ENCODE data around the gene SLC13A3. TPM values are rescaled to one million over a fixed set of nuclear protein-coding genes. Genes with fewer than 3 reads are reported as not detected.

Gene SLC13A3
- total RNA-seq, 3 donors from 2014 or later: 1.3 to 2.9 (median 1.6) TPM

GRCh38 chr20:46605978-46606816 lies 45.1 kb downstream of the SLC13A3 start:
- Histone ChIP-seq H3K4me1 (no peaks in the 10 kb centered on the region), H3K9me3 (no peaks in the 10 kb centered on the region), H3K36me3 (no peaks in the 10 kb centered on the region), H3K4me3 (no peak overlapping the region), H3K27me3 (no peaks in the 10 kb centered on the region), H3K27ac (no peak overlapping the region)
- TF ChIP-seq CTCF (IDR thresholded peaks at IDR 0.05) (no peak), POLR2AphosphoS5 (IDR thresholded peaks at IDR 0.05) (no peak), POLR2A (IDR thresholded peaks at IDR 0.05) (no peak)
- DNase-seq (ENCODE audit: low spot score in 2 of 2): no peak
- intact Hi-C loops (cut with DNase I; ENCODE audit: low total_unique reads): no loop called here

GRCh38 chr20:46605181-46605580 lies 46.1 kb downstream of the SLC13A3 start:
- Histone ChIP-seq H3K9me3 (no peaks in the 10 kb centered on the region), H3K27ac (no peak overlapping the region), H3K4me3 (no peak overlapping the region), H3K36me3 (no peaks in the 10 kb centered on the region), H3K27me3 (no peaks in the 10 kb centered on the region), H3K4me1 (no peaks in the 10 kb centered on the region)
- DNase-seq (ENCODE audit: low spot score in 2 of 2): no peak
- intact Hi-C loops (cut with DNase I; ENCODE audit: low total_unique reads): no loop called here
- TF ChIP-seq CTCF (IDR thresholded peaks at IDR 0.05) (no peak), POLR2A (IDR thresholded peaks at IDR 0.05) (no peak)

- no peaks in the 10 kb centered on the region for H3K4me1 ChIP-seq
- intact Hi-C loops (cut with DNase I; ENCODE audit: low total_unique reads): no loop called here
- no peak for DNase-seq (ENCODE audit: low spot score in 2 of 2)
- no peaks in the 10 kb centered on the region for H3K27me3 ChIP-seq
- no peak overlapping the region for H3K27ac ChIP-seq
- no peaks in the 10 kb centered on the region for H3K9me3 ChIP-seq
- H3K36me3 ChIP-seq: no peaks in the 10 kb centered on the region
- TF ChIP-seq CTCF (IDR thresholded peaks at IDR 0.05) (no peak), POLR2A (IDR thresholded peaks at IDR 0.05) (no peak), POLR2AphosphoS5 (IDR thresholded peaks at IDR 0.05) (no peak)
- no peak overlapping the region for H3K4me3 ChIP-seq
Observed at GRCh38 chr20:46604551-46605133, 46.6 kb downstream of the SLC13A3 start.

GRCh38 chr20:46602429-46602828 lies 48.8 kb downstream of the SLC13A3 start:
- H3K4me3 ChIP-seq: no peak overlapping the region
- no peak for TF ChIP-seq POLR2AphosphoS5 (IDR thresholded peaks at IDR 0.05)
- no peak for TF ChIP-seq POLR2A (IDR thresholded peaks at IDR 0.05)
- TF ChIP-seq CTCF (IDR thresholded peaks at IDR 0.05): no peak
- no peak for DNase-seq (ENCODE audit: low spot score in 2 of 2)
- no peaks in the 10 kb centered on the region for H3K36me3 ChIP-seq
- no peak overlapping the region for H3K27ac ChIP-seq
- H3K4me1 ChIP-seq: no peaks in the 10 kb centered on the region
- no peaks in the 10 kb centered on the region for H3K9me3 ChIP-seq
- H3K27me3 ChIP-seq: no peaks in the 10 kb centered on the region
- intact Hi-C loops (cut with DNase I; ENCODE audit: low total_unique reads): no loop called here

GRCh38 chr20:46601603-46602122 lies 49.6 kb downstream of the SLC13A3 start:
- TF ChIP-seq POLR2AphosphoS5 (IDR thresholded peaks at IDR 0.05): no peak
- no peak for TF ChIP-seq POLR2A (IDR thresholded peaks at IDR 0.05)
- no peak for TF ChIP-seq CTCF (IDR thresholded peaks at IDR 0.05)
- no peak overlapping the region for H3K4me3 ChIP-seq
- H3K27me3 ChIP-seq: no peaks in the 10 kb centered on the region
- no peaks in the 10 kb centered on the region for H3K36me3 ChIP-seq
- H3K9me3 ChIP-seq: no peaks in the 10 kb centered on the region
- no peak overlapping the region for H3K27ac ChIP-seq
- H3K4me1 ChIP-seq: no peaks in the 10 kb centered on the region
- no peak for DNase-seq (ENCODE audit: low spot score in 2 of 2)
- intact Hi-C loops (cut with DNase I; ENCODE audit: low total_unique reads): no loop called here
